ENCODE results near the gene CCDC33.

- no peak for TF ChIP-seq CTCF (IDR thresholded peaks at IDR 0.05)
- TF ChIP-seq EZH2 (IDR thresholded peaks at IDR 0.05; ENCODE audit: borderline replicate concordance, insufficient read depth, low read depth, low read length, poor library complexity, severe bottlenecking) = no peak
Observed at GRCh38 chr15:74340150-74340549, 104.0 kb downstream of the CCDC33 start.
